ENCODE measurements around the gene ZSCAN25. TPM values are rescaled to one million over a fixed set of nuclear protein-coding genes. Genes with fewer than 3 reads are reported as not detected.
"Not testable (repeated sequence)": the region's sequence is repeated elsewhere in the genome, so short reads cannot be mapped to it uniquely, and the experiment has no call there.

The ZSCAN25 gene
- total and polyA plus RNA-seq, 2 of the 13 experiments (the other 11 are each of a cell fraction or from before 2014, with no cell fraction given), result 12.1 to 16.8 TPM

GRCh38 chr7:99652671-99653070, 35.9 kb downstream of the ZSCAN25 start:
- Histone ChIP-seq H3K4me1 (ENCODE audit: insufficient read depth, low read length) (no peaks in the 10 kb centered on the region), H3K27ac (ENCODE audit: extremely low read length, insufficient read depth, low read length) (no peak overlapping the region), H3K79me2 (ENCODE audit: insufficient read depth, low read length) (no peaks in the 10 kb centered on the region), H3K9me3 (ENCODE audit: low read length) (no peaks in the 10 kb centered on the region), H2AFZ (ENCODE audit: low read length) (no peak overlapping the region), H3K4me2 (ENCODE audit: low read depth, low read length) (no peak overlapping the region), H4K20me1 (ENCODE audit: insufficient read depth, low read length) (no peaks in the 10 kb centered on the region), H3K27me3 (ENCODE audit: control insufficient read depth in 1 of 2, insufficient read depth in 2 of 2, low read length in 2 of 2) (no peaks in the 10 kb centered on the region), H3K9ac (ENCODE audit: insufficient read depth, low read depth, low read length) (no peak overlapping the region), H3K36me3 (replicated peaks in 1 of 2; ENCODE audit: control insufficient read depth in 1 of 2, insufficient read depth in 2 of 2, low read length in 2 of 2) (no peaks in the 10 kb centered on the region; a peak in 1 of 5 replicates), H3K4me3 (replicated peaks in 1 of 3; ENCODE audit: insufficient read depth in 1 of 3, low read depth in 2 of 3, low read length in 3 of 3) (no peak overlapping the region)
- no peak for ATAC-seq
- WGBS (ENCODE audit: low lambda C conversion rate), result 96% methylated on average over 2 of the region's 2 CpGs
- intact Hi-C loops (cut with micrococcal nuclease; ENCODE audit: unreplicated experiment), result no loop called here
- POLR2A ChIA-PET, result interaction anchor here (0.9 kb wide), 1 partner anchor 42 kb away, joined by 3 read pairs; no protein-coding TSS in a partner anchor
- CTCF ChIA-PET (ENCODE audit: low intra/inter-chr PET ratio, low total read pairs), result no interaction called here
- no TSS peak for BruUV-seq (replicated peaks)
- DNase-seq (ENCODE audit: low spot score), result no peak
- FAIRE-seq, result no peak
- in situ Hi-C loops (cut with HindIII; ENCODE audit: extremely low pct_ligation_motif_present, low pct_unique_long_range_greater_than_20kb), result no loop called here
- no peak for TF ChIP-seq ELF4 (CRISPR knock-in tag; IDR thresholded peaks at IDR 0.05; ENCODE audit: borderline replicate concordance)
- TF ChIP-seq ARID2 (CRISPR knock-in tag; IDR thresholded peaks at IDR 0.05; ENCODE audit: borderline replicate concordance), result no peak
- no peak for TF ChIP-seq THAP8 (CRISPR knock-in tag; IDR thresholded peaks at IDR 0.05; ENCODE audit: borderline replicate concordance)
- no peak for TF ChIP-seq ZNF503 (CRISPR knock-in tag; IDR thresholded peaks at IDR 0.05)
- no peak for TF ChIP-seq E2F1 (CRISPR knock-in tag; IDR thresholded peaks at IDR 0.05)
- no peak for TF ChIP-seq FOSL1 (CRISPR knock-in tag; IDR thresholded peaks at IDR 0.05; ENCODE audit: borderline replicate concordance)

GRCh38 chr7:99653269-99653668, 36.5 kb downstream of the ZSCAN25 start:
- H3K9ac ChIP-seq (ENCODE audit: insufficient read depth, low read depth, low read length), result not testable (repeated sequence)

More at GRCh38 chr7:99653269-99653668, 36.5 kb downstream of the ZSCAN25 start:
- H3K27ac ChIP-seq (ENCODE audit: extremely low read length, insufficient read depth, low read length); H3K9me3 ChIP-seq (ENCODE audit: low read length); intact Hi-C loops (cut with micrococcal nuclease; ENCODE audit: unreplicated experiment); H3K4me2 ChIP-seq (ENCODE audit: low read depth, low read length); H2AFZ ChIP-seq (ENCODE audit: low read length); ATAC-seq; FAIRE-seq; CTCF ChIA-PET (ENCODE audit: low intra/inter-chr PET ratio, low total read pairs); H3K4me3 ChIP-seq (replicated peaks in 1 of 3; ENCODE audit: insufficient read depth in 1 of 3, low read depth in 2 of 3, low read length in 3 of 3); in situ Hi-C loops (cut with HindIII; ENCODE audit: extremely low pct_ligation_motif_present, low pct_unique_long_range_greater_than_20kb); H4K20me1 ChIP-seq (ENCODE audit: insufficient read depth, low read length); H3K4me1 ChIP-seq (ENCODE audit: insufficient read depth, low read length); H3K79me2 ChIP-seq (ENCODE audit: insufficient read depth, low read length); POLR2A ChIA-PET; H3K36me3 ChIP-seq (replicated peaks in 1 of 2; ENCODE audit: control insufficient read depth in 1 of 2, insufficient read depth in 2 of 2, low read length in 2 of 2); DNase-seq (ENCODE audit: low spot score); BruUV-seq (replicated peaks); H3K27me3 ChIP-seq (ENCODE audit: control insufficient read depth in 1 of 2, insufficient read depth in 2 of 2, low read length in 2 of 2): not testable (repeated sequence)
- 98% methylated on average over 4 of the region's 4 CpGs for WGBS (ENCODE audit: low lambda C conversion rate)

Measured in HepG2 (cell line).